GM12874 (cell line): ENCODE results near the gene SLC24A4.

Experiments used
- CTCF ChIP-seq: IDR thresholded peaks from 2 replicates; pipeline ENCODE4 v1.5.1; 2011; ENCODE audit warnings: low read depth, mild to moderate bottlenecking, control low read depth, low read length, moderate library complexity; ENCODE audit not compliant: insufficient read depth

The SLC24A4 gene

DNA sequence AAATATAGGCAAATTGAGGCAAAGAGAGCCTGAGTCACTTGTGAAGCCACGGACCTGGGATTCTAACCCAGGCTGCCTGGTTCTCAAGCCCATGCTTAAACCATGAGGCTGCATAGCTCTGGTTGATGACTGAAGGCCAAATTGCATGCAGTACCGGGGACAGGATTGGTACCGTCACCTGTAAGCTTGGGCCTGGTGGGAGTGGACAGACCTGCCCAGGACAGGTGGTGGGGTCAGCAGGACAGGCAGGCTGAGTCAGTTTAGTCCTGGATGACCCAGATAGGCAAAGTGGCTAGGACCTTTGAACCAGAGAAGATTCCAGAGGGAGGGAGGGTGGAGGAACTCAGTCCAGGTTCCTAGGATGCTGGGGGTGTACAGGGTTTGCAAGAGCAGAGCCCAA is 216.5 kb downstream of the SLC24A4 start:
- no peak for TF ChIP-seq CTCF

DNA sequence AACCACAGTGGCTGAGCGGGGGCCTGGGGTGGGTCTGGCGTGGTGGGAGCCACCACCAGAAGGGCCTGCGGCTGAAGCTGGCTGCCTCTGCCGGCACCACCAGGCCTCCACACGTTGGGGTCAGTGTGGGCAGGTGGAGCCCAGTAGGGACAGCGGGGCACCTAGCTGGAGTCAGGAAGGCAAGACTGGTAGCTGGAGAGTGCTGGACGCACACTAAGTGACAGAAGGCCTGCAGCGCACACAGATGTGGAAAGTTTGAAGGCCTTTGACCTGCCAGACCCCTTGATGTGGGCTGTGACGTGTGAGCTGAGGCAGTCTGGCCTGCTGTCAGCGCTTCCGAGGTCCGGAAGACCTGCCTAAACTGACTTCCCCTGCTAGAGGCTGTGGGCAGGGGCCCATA is 216.9 kb downstream of the SLC24A4 start:
- no peak for TF ChIP-seq CTCF

DNA sequence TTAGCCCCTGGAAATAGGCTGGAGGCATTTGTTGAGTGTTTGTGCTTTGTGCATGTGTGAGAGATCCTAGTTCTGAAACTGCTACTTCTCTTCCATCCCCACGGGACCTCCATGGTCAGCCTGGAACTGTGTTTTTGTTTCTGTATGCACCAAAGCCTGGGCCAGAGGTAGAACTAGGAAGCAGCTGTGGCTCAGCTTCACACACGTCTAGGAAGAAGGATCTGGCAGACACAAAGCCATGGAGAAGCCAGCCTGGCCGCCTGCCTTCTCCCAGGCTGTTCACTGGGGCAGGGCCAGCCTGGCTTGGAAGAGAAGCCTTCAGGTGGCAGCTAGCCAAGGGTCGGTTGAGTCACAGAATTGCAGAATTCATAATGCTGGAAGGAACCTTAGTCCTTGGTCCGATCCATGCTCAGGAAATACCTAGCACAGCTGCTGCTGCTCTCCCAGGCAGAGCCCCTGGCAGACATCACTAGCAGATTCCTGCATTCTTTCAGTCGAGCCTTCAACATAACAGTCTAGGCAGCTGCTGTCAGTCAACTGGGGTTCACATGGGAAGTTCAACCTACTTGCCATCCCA is 217.6 kb downstream of the SLC24A4 start:
- no peak for TF ChIP-seq CTCF

DNA sequence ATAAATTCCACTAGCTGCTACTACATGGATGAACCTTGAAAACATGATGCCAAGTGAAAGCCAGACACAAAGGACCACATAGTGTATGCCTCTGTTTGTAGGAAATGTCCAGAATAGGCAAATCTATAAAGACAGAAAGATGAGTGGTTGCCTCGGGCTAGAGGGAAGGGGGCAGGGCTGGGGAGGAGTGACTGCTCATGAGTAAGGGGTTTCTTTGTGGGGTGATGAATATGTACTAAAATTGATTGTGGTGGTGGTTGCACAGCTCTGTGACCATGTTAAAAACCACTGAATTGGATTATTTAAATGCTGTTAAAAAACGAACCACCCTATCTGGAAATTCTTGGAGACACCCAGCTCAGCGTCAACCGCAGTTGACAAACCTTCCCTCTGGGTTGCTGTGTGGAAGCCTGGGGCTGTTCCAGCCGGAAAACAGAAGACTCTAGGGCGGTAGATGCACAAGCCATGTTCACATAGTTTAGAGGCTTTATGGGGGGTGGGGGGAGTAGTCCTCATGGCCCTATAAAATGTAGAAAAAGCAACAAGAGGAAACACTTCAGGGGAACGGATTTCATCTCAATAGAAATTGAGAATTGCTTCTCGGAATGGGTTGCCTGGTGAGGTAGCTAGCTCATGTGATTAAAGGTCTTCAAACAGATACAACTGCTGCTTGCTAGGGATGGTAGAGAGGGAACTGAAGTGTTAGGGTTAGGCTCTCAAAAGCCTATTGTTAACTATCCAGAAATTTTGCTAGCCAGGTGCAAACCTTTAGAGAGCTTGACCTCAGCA is 220.0 kb downstream of the SLC24A4 start:
- TF ChIP-seq CTCF, result no peak

DNA sequence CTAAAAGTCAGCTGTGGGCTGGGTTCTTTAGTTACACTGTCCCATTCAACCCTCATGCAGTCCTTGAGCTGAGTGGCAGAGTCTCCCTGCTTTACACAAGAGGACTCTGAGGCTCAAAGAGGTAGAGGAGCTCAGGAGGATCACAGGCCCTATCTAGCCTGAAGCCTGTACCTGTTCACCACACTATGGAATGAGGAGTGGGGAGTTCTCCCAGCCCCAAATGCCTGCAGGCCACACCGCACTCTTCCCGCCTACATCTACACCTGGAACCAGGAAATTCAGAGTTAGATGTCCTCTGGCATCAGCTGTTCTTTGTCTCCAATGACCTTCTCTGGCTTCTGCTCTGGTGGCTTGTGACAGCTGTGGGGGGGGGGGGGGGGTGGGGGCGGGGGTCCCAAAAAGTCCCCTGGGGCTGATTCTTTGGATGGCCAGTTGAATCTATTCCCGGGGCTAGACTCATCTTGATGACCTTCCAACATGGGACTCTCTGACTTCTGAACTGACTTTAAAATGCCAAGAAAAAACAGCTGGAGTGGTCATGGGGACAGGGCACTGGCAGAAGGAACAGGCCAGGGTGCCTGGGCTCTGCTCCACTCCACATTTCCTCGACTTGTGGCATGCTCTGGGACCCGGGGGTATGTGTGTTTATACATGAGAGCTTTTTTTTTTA is 221.2 kb downstream of the SLC24A4 start:
- no peak for TF ChIP-seq CTCF

DNA sequence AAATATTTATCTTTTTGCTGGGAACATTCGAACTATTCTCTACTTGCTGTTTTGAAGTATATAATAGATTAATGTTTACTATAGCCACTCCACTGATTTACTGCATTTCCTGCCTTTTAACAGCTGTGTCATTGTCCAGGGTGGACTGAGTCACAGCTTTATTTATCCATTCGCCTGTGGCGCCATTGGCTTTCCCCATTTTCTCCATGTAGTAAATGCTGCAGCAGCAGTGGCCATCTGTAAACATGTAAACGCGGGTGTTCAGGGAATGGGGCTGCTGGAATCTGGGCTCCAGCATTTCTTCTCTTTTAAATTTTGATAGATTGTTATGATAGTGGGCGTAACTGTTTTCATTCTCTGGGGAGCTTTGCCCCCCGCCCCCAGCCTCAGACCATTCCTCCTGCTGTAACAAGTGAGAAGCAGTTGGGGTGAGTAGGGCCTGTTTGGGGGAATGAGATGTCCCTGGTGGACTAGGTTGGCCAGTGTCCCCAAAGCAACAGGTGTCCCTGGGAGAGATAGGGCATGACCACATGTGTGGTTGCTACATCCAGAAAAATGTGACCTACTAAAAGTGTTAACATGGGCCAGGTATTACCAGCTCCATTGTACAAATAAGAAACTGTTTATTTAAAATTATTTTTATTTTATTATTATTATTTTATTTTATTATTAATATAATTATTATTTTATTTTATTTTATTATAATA is 223.5 kb downstream of the SLC24A4 start:
- no peak for TF ChIP-seq CTCF
